ENCODE measurements around the gene TOX2. TPM values are rescaled to one million over a fixed set of nuclear protein-coding genes. Genes with fewer than 3 reads are reported as not detected.

The TOX2 gene
- total RNA-seq, 2 donors from 2014 or later, result 8.8 to 52.8 TPM

DNA sequence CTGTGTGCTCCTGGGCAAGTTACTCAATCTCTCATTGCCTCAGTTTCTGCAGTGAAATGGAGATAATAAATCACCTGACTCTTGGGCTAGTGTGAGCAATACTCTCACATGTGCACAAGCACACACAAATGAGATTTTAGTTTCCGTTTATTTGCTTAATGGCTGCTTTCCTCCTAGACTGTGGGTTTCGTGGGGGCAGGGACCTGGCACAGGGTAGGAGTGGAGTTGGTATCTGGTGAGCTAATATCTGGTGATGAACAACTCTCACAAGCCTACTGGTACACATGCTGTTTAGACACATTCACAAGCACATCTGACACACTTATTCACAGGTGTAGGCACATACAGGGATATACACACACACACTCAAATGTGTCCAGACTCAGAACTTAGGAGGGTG is 73.8 kb downstream of the TOX2 start:
- 82% methylated on average over 2 of the region's 2 CpGs for WGBS
- H3K9me3 ChIP-seq, result no peaks in the 10 kb centered on the region
- no peaks in the 10 kb centered on the region for H3K4me1 ChIP-seq (replicated peaks)
- no peak for DNase-seq (ENCODE audit: low spot score)
- intact Hi-C loops (cut with DNase I), result no loop called here
- no peaks in the 10 kb centered on the region for H3K36me3 ChIP-seq
- no peaks in the 10 kb centered on the region for H3K27me3 ChIP-seq (replicated peaks; ENCODE audit: insufficient read depth)
- no peak overlapping the region for H3K4me3 ChIP-seq
- no peak overlapping the region for H3K27ac ChIP-seq
- no peak for TF ChIP-seq CTCF (IDR thresholded peaks at IDR 0.05)
- TF ChIP-seq POLR2A (IDR thresholded peaks at IDR 0.05), result no peak
- TF ChIP-seq POLR2AphosphoS5 (IDR thresholded peaks at IDR 0.05), result no peak

DNA sequence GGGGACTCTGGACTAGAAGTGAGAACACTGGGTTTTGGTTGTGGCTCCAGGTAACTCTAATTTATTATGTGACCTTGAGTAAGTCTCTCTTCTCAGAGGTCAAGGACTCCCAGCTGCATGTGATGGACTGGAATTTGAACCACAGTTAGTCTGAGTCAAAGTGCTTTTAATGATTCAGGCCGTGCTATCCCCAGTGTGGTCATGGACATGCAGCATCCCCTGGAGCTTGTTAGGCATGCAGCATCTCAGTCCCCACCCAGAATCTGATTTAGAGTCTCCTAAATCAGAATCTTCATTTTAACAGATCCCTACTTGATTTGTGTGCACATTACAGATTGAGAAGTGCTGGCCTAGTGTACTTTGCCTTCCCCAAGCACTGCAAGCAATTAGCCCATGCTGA is 74.2 kb downstream of the TOX2 start:
- DNase-seq (ENCODE audit: low spot score), result no peak
- no peaks in the 10 kb centered on the region for H3K27me3 ChIP-seq (replicated peaks; ENCODE audit: insufficient read depth)
- H3K4me1 ChIP-seq (replicated peaks), result no peaks in the 10 kb centered on the region
- H3K9me3 ChIP-seq, result no peaks in the 10 kb centered on the region
- H3K27ac ChIP-seq, result no peak overlapping the region
- intact Hi-C loops (cut with DNase I), result no loop called here
- H3K36me3 ChIP-seq, result no peaks in the 10 kb centered on the region
- TF ChIP-seq CTCF (IDR thresholded peaks at IDR 0.05) (no peak), POLR2AphosphoS5 (IDR thresholded peaks at IDR 0.05) (no peak), POLR2A (IDR thresholded peaks at IDR 0.05) (no peak)
- WGBS, result 100% methylated on average over 1 of the region's 1 CpG
- no peak overlapping the region for H3K4me3 ChIP-seq

DNA sequence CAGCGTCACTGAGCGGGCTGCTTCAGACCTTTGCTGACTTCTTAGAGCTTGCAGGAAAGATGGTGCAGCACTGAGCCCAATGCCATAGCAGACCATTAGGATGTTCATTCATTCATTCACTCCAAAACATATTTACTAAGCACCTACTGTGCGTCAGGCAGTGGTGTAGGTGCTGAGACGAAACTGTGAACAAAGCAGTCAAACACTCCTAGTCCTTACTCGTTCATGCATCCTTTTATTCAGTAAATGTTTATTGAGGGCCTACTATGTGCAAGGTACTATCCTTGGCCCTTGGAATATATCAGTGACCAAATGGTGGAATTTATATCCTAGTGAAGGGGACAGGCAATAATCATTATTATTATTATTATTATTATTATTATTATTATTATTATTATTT is 76.6 kb downstream of the TOX2 start:
- H3K9me3 ChIP-seq, result no peaks in the 10 kb centered on the region
- H3K4me3 ChIP-seq, result no peak overlapping the region
- intact Hi-C loops (cut with DNase I), result no loop called here
- H3K27me3 ChIP-seq (replicated peaks; ENCODE audit: insufficient read depth), result no peaks in the 10 kb centered on the region
- TF ChIP-seq POLR2AphosphoS5 (IDR thresholded peaks at IDR 0.05) (no peak), POLR2A (IDR thresholded peaks at IDR 0.05) (no peak), CTCF (IDR thresholded peaks at IDR 0.05) (no peak)
- H3K36me3 ChIP-seq, result no peaks in the 10 kb centered on the region
- DNase-seq (ENCODE audit: low spot score), result no peak
- WGBS, result 95% methylated on average over 5 of the region's 5 CpGs
- H3K4me1 ChIP-seq (replicated peaks), result no peaks in the 10 kb centered on the region
- H3K27ac ChIP-seq, result no peak overlapping the region

GRCh38 chr20:43991982-43992381 is 77.3 kb downstream of the TOX2 start:
- H3K4me3 ChIP-seq, result no peak overlapping the region
- H3K4me1 ChIP-seq (replicated peaks), result no peaks in the 10 kb centered on the region
- TF ChIP-seq POLR2A (IDR thresholded peaks at IDR 0.05), result no peak
- TF ChIP-seq CTCF (IDR thresholded peaks at IDR 0.05), result no peak
- no peak for TF ChIP-seq POLR2AphosphoS5 (IDR thresholded peaks at IDR 0.05)
- no peak for DNase-seq (ENCODE audit: low spot score)
- no peaks in the 10 kb centered on the region for H3K36me3 ChIP-seq
- WGBS, result 85% methylated on average over 11 of the region's 11 CpGs
- no peaks in the 10 kb centered on the region for H3K9me3 ChIP-seq
- H3K27ac ChIP-seq, result no peak overlapping the region
- H3K27me3 ChIP-seq (replicated peaks; ENCODE audit: insufficient read depth), result no peaks in the 10 kb centered on the region
- intact Hi-C loops (cut with DNase I), result no loop called here

- Histone ChIP-seq H3K27me3 (replicated peaks; ENCODE audit: insufficient read depth) (no peaks in the 10 kb centered on the region), H3K4me1 (replicated peaks) (no peaks in the 10 kb centered on the region), H3K27ac (no peak overlapping the region), H3K4me3 (no peak overlapping the region), H3K36me3 (no peaks in the 10 kb centered on the region), H3K9me3 (no peaks in the 10 kb centered on the region)
- intact Hi-C loops (cut with DNase I), result no loop called here
- TF ChIP-seq CTCF (IDR thresholded peaks at IDR 0.05) (no peak), POLR2A (IDR thresholded peaks at IDR 0.05) (no peak), POLR2AphosphoS5 (IDR thresholded peaks at IDR 0.05) (no peak)
- WGBS, result 93% methylated on average over 10 of the region's 10 CpGs
- DNase-seq (ENCODE audit: low spot score), result no peak
These were observed 78.2 kb downstream of the TOX2 start for GRCh38 chr20:43992885-43993284.

Data from prostate gland (tissue), 2 donors.